Measurements from ENCODE around the gene KLRB1. TPM values are rescaled to one million over a fixed set of nuclear protein-coding genes. Genes with fewer than 3 reads are reported as not detected.
"Not testable (repeated sequence)": the region's sequence is repeated elsewhere in the genome, so short reads cannot be mapped to it uniquely, and the experiment has no call there.

KLRB1 gene
- total RNA-seq (2014; rRNA removed; shearing (Covaris generic)): not detected in 2 replicates

- no peak within 1 kb of the TSS for H3K4me3 ChIP-seq
- H3K27ac ChIP-seq: no peak within 1 kb of the TSS
- no peaks in the 10 kb centered on the region for H3K27me3 ChIP-seq
- H3K9me3 ChIP-seq (replicated peaks): no peaks in the 10 kb centered on the region
- no peak for DNase-seq
- no peaks in the 10 kb centered on the region for H3K36me3 ChIP-seq
- H3K4me1 ChIP-seq: no peaks in the 10 kb centered on the region
Measured at GRCh38 chr12:9607716-9608115, at the start of gene KLRB1. KLRB1 (minus strand) TSS chr12:9607916; CDS start chr12:9607839, 77 bp downstream.

- Histone ChIP-seq H3K4me1 (peaks cover 25% of the 10 kb centered on the region), H3K27me3 (no peaks in the 10 kb centered on the region), H3K27ac (peak overlapping the region; percentile 34; the same call in 1 of the 2 replicates), H3K4me3 (no peak overlapping the region), H3K36me3 (peaks cover 18% of the 10 kb centered on the region), H3K9me3 (replicated peaks) (no peaks in the 10 kb centered on the region)
- no peak for DNase-seq
Measured at GRCh38 chr12:9651265-9651729, 43.6 kb upstream of the KLRB1 start.

- no peaks in the 10 kb centered on the region for H3K9me3 ChIP-seq (replicated peaks)
- peaks cover 25% of the 10 kb centered on the region for H3K4me1 ChIP-seq
- no peak for DNase-seq
- no peaks in the 10 kb centered on the region for H3K27me3 ChIP-seq
- peak overlapping the region; percentile 6; the same call in 1 of the 2 replicates for H3K27ac ChIP-seq
- H3K36me3 ChIP-seq: peaks cover 14% of the 10 kb centered on the region
- no peak overlapping the region for H3K4me3 ChIP-seq
Measured at GRCh38 chr12:9650151-9650576, 42.4 kb upstream of the KLRB1 start.

DNA sequence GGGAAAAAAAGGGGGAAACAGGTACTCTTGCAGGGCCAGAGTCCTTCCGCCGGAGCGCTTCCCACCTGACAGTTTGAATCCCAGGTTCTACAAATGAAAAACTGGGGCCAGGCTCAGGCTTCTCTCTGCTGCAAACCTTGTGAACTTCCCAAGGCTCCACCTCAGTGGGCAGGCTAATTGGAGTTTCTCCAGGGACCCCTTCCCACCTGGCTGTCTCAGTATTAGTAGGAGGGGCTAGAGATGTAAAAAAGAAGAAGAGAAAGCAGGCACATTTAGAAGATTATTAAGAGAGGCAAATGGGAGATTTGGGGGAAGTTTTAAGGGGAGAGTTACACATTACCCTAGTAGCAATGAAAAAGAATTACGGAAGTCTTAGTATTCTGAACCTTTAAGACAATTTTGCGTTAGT is 41.8 kb upstream of the KLRB1 start:
- Histone ChIP-seq H3K4me1 (peaks cover 25% of the 10 kb centered on the region), H3K4me3 (peak overlapping the region; percentile 78), H3K9me3 (replicated peaks) (no peaks in the 10 kb centered on the region), H3K27ac (no peak overlapping the region), H3K36me3 (peaks cover 13% of the 10 kb centered on the region), H3K27me3 (no peaks in the 10 kb centered on the region)
- DNase-seq: peak in 1 of 2 experiments; percentile 5

- no peak for DNase-seq
- H3K36me3 ChIP-seq: peaks cover 7% of the 10 kb centered on the region
- peak overlapping the region; percentile 96 for H3K27ac ChIP-seq
- H3K9me3 ChIP-seq (replicated peaks): no peaks in the 10 kb centered on the region
- H3K27me3 ChIP-seq: no peaks in the 10 kb centered on the region
- peaks cover 25% of the 10 kb centered on the region for H3K4me1 ChIP-seq
- H3K4me3 ChIP-seq: peak overlapping the region; percentile 78
Measured at GRCh38 chr12:9648701-9649531, 41.2 kb upstream of the KLRB1 start.

- Histone ChIP-seq H3K4me1 (peaks cover 25% of the 10 kb centered on the region), H3K4me3 (peak overlapping the region; percentile 78), H3K27ac (peak overlapping the region; percentile 96), H3K9me3 (replicated peaks) (no peaks in the 10 kb centered on the region), H3K27me3 (no peaks in the 10 kb centered on the region), H3K36me3 (no peaks in the 10 kb centered on the region; the same call in 1 of the 2 replicates)
- peak; percentile 90 to 93 for DNase-seq
Measured at GRCh38 chr12:9647825-9648700, 40.3 kb upstream of the KLRB1 start.

DNA sequence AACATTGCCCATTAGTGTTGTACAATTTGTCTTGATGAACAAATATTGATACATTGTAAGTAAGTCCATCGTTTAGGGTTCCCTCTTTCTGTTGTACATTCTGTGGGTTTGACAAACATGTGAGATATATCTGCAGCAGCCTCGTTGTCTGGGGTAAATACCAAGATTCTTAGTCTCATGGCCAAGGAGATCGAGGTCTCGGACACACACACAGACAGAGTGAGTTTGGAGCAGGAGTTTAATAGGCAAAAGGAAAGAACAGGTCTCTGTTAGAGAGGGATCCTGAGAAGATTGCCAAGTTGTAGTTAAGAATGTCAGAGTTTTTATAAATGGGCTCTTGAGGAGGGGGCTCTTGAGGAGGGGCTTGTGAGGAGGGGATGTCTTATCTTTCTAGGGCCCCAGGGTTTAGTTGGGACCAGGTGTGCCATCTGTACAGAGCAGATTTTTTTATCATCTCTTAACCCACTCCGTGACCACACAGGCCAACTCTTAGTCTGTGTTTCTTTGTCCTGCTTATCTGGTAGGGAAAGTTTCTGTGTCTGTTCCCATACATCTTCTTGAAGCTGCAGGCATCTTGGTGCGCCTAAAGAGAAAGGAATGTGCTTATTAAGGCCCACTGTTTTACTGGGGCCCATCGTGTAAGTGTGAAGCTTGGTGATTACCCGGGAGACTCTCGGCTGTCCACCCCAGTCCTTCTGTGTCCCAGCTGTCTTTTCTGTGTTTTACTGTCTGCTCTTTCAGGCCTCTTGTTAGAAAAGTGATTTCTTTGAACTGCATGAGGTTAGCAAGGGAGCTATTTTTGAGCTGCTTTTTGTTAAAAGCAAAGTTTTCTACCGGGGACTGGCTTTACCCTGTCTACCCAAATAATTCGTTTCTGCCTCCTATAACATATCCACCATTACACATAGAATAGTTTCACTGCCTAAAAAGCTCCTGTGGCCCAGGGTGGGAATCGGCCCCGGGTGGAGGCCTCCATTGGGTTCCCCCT is 39.4 kb upstream of the KLRB1 start:
- no peaks in the 10 kb centered on the region for H3K9me3 ChIP-seq (replicated peaks)
- H3K36me3 ChIP-seq: no peaks in the 10 kb centered on the region
- peak overlapping the region; percentile 96 for H3K27ac ChIP-seq
- H3K4me1 ChIP-seq: peaks cover 25% of the 10 kb centered on the region
- H3K4me3 ChIP-seq: peak overlapping the region; percentile 78
- H3K27me3 ChIP-seq: no peaks in the 10 kb centered on the region
- DNase-seq: peak in 1 of 2 experiments; percentile 50

- not testable (repeated sequence) for DNase-seq; H3K27ac ChIP-seq; H3K9me3 ChIP-seq (replicated peaks); H3K4me1 ChIP-seq; H3K4me3 ChIP-seq; H3K36me3 ChIP-seq; H3K27me3 ChIP-seq
Measured at GRCh38 chr12:9644985-9645551, 37.4 kb upstream of the KLRB1 start.

- H3K27ac ChIP-seq: no peak overlapping the region
- H3K27me3 ChIP-seq: no peaks in the 10 kb centered on the region
- H3K4me1 ChIP-seq: peaks cover 4% of the 10 kb centered on the region
- H3K9me3 ChIP-seq (replicated peaks): no peaks in the 10 kb centered on the region
- H3K4me3 ChIP-seq: no peak overlapping the region
- DNase-seq: no peak
- no peaks in the 10 kb centered on the region for H3K36me3 ChIP-seq
Measured at GRCh38 chr12:9643266-9643660, 35.5 kb upstream of the KLRB1 start.

- Histone ChIP-seq H3K36me3 (no peaks in the 10 kb centered on the region), H3K4me3 (no peak overlapping the region), H3K4me1 (peaks cover 4% of the 10 kb centered on the region), H3K27ac (no peak overlapping the region), H3K27me3 (no peaks in the 10 kb centered on the region), H3K9me3 (replicated peaks) (no peaks in the 10 kb centered on the region)
- DNase-seq: no peak
Measured at GRCh38 chr12:9642606-9643265, 35.0 kb upstream of the KLRB1 start.

DNA sequence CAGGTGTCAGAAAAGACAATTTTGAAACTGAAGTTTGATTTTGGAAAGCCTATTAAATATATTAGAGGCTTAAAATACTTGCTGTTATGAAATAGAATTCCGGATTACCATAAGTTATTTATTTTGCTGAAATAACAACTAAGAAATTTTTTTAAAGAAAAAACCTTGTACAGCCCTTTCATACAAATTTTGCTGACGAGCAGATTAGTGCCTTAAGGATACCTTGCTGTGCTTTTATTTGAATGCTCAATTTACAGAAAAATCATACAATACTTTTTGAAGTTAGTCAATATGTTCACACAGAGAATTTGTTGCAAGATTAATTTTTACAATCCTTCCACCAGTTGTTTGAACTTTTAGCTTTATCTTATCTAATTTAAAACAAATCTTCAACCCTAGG is 32.3 kb upstream of the KLRB1 start:
- H3K4me3 ChIP-seq: no peak overlapping the region
- no peak for DNase-seq

DNA sequence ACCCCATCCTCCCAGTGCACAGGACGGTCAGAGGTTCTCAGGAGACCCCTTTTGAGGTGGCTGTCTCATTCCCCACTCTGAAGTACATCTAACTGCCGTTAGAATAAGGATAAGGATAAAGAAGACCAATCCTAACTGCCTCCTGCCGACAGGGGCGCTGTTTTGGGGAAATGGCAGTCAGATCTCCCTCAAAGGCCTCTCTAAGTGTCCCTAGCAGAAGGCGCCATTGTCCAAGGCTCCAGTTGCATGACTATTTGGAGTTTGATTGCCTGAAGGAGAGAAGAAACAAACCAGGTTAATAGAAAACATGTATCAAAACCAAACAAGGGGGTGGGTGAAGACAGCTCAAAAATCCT is 29.1 kb upstream of the KLRB1 start:
- H3K4me3 ChIP-seq: no peak overlapping the region
- no peaks in the 10 kb centered on the region for H3K4me1 ChIP-seq
- no peak overlapping the region for H3K27ac ChIP-seq
- H3K36me3 ChIP-seq: no peaks in the 10 kb centered on the region
- H3K27me3 ChIP-seq: no peaks in the 10 kb centered on the region
- DNase-seq: no peak
- no peaks in the 10 kb centered on the region for H3K9me3 ChIP-seq (replicated peaks)

More for the DNA sequence above, 32.3 kb upstream of the KLRB1 start:
- Histone ChIP-seq H3K36me3 (no peaks in the 10 kb centered on the region), H3K9me3 (replicated peaks) (no peaks in the 10 kb centered on the region), H3K4me1 (no peaks in the 10 kb centered on the region), H3K27me3 (no peaks in the 10 kb centered on the region), H3K27ac (no peak overlapping the region)

DNA sequence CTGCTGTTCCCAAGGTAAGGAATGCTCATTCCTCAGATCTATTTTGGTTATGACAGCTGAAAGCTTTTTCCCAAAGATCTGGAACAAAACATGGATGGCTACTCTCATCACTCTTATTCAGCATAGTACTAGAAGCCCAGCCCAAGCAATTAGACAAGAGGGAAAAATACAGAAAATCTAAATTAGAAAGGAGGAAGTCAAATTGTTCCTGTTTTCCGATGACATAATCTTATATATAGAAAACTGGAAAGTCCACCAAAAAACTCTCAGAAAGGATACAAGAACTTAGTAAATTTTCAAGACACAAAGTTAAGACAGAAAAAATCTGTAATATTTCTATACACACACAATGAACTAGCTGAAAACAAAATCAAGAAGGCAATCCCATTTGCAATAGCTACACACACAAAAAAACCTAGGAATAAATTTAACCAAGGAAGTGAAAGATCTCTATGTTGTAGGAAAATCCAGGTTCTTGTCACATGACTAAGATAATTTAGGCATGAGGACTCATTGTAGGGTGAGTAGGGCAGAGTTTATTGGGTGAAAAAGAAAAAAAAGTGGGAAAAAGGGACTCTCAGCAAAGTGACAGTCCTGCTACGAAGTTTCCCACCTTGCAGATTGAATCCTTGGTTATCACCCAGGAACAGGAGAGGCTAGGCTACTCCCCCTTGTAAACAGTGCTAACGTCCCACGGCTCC is 28.6 kb upstream of the KLRB1 start:
- Histone ChIP-seq H3K9me3 (replicated peaks) (no peaks in the 10 kb centered on the region), H3K4me3 (no peak overlapping the region), H3K36me3 (no peaks in the 10 kb centered on the region), H3K4me1 (no peaks in the 10 kb centered on the region), H3K27ac (no peak overlapping the region), H3K27me3 (no peaks in the 10 kb centered on the region)
- no peak for DNase-seq
